Liver (tissue), 9 donors: ENCODE measurements around the gene SCML2. TPM values are rescaled to one million over a fixed set of nuclear protein-coding genes. Genes with fewer than 3 reads are reported as not detected.

ENCODE experiments used
- DNase-seq: peaks from one replicate; pipeline ENCODE4 v3.0.0-alpha.2; 2017; ENCODE audit warnings: low spot score
- H3K27ac ChIP-seq, 2 donors: one replicate each; pipeline ENCODE4 v1.7.0; 2013; ENCODE audit warnings: inconsistent platforms in 2 of 2, low read length in 2 of 2, control low read depth in 1 of 2, low read depth in 1 of 2, mild to moderate bottlenecking in 1 of 2
- H3K27me3 ChIP-seq, 4 donors: one replicate each; pipeline versions ENCODE4 v1.6.1 to v1.7.0; 2013; ENCODE audit warnings: low read length in 3 of 4, inconsistent platforms in 1 of 4, mild to moderate bottlenecking in 1 of 4, moderate library complexity in 1 of 4; ENCODE audit not compliant: control insufficient read depth in 4 of 4, insufficient read depth in 4 of 4
- H3K36me3 ChIP-seq, 4 donors: one replicate each; pipeline versions ENCODE4 v1.6.1 to v1.7.0; 2013; ENCODE audit warnings: low read length in 3 of 4, mild to moderate bottlenecking in 3 of 4, low read depth in 1 of 4, moderate library complexity in 1 of 4; ENCODE audit not compliant: control insufficient read depth in 4 of 4, insufficient read depth in 3 of 4
- H3K4me1 ChIP-seq, 4 donors: one replicate each; pipeline versions ENCODE4 v1.6.1 to v1.7.0; 2013; ENCODE audit warnings: low read length in 3 of 4, mild to moderate bottlenecking in 3 of 4, moderate library complexity in 1 of 4; ENCODE audit not compliant: control insufficient read depth in 4 of 4, insufficient read depth in 4 of 4
- H3K4me3 ChIP-seq, 3 donors: one replicate each; pipeline versions ENCODE4 v1.6.1 to v1.7.0; 2013; ENCODE audit warnings: low read length in 3 of 3, control low read depth in 1 of 3, low read depth in 1 of 3, mild to moderate bottlenecking in 1 of 3
- H3K9ac ChIP-seq, 2 donors: one replicate each; pipeline ENCODE4 v1.7.0; 2013; ENCODE audit warnings: low read length in 2 of 2, mild to moderate bottlenecking in 2 of 2, moderate library complexity in 2 of 2, control low read depth in 1 of 2, low read depth in 1 of 2
- H3K9me3 ChIP-seq, 4 donors: one replicate each; pipeline versions ENCODE4 v1.6.1 to v1.7.0; 2013; ENCODE audit warnings: low read length in 3 of 4; ENCODE audit not compliant: control insufficient read depth in 4 of 4
- EGR1 ChIP-seq, 2 donors: IDR thresholded peaks; 2 replicates each; pipeline ENCODE4 v1.6.1; 2016 to 2018; ENCODE audit warnings: antibody characterized with exemption in 2 of 2, low read depth in 2 of 2
- FOXA1 ChIP-seq: IDR thresholded peaks from 2 replicates; pipeline ENCODE4 v1.6.1; 2016; ENCODE audit warnings: antibody characterized with exemption
- FOXA2 ChIP-seq: IDR thresholded peaks from 2 replicates; pipeline ENCODE4 v1.6.1; 2016; ENCODE audit warnings: antibody characterized with exemption
- GABPA ChIP-seq, 2 donors: IDR thresholded peaks in 1 of 2; conservative IDR thresholded peaks in 1 of 2; 2 replicates each; pipeline ENCODE4 v1.6.1; 2016; ENCODE audit warnings: antibody characterized with exemption in 2 of 2, mild to moderate bottlenecking in 1 of 2, moderate library complexity in 1 of 2
- HNF4A ChIP-seq, 2 donors: conservative IDR thresholded peaks; 2 replicates each; pipeline ENCODE4 v1.6.1; 2016; ENCODE audit warnings: antibody characterized with exemption in 2 of 2, mild to moderate bottlenecking in 2 of 2
- HNF4G ChIP-seq: IDR thresholded peaks from 2 replicates; pipeline ENCODE4 v1.6.1; 2016; ENCODE audit warnings: antibody characterized with exemption
- JUND ChIP-seq, 2 donors: IDR thresholded peaks; 2 replicates each; pipeline ENCODE4 v1.6.1; 2016; ENCODE audit warnings: antibody characterized with exemption in 2 of 2
- MAX ChIP-seq: IDR thresholded peaks from 2 replicates; pipeline ENCODE4 v1.6.1; 2016; ENCODE audit warnings: antibody characterized with exemption
- NR2F2 ChIP-seq: IDR thresholded peaks from 2 replicates; pipeline ENCODE4 v1.6.1; 2016; ENCODE audit warnings: antibody characterized with exemption
- SP1 ChIP-seq: IDR thresholded peaks from 2 replicates; pipeline ENCODE4 v1.6.1; 2018; ENCODE audit warnings: antibody characterized with exemption, mild to moderate bottlenecking
- TAF1 ChIP-seq: conservative IDR thresholded peaks from 2 replicates; pipeline ENCODE4 v1.6.1; 2016; ENCODE audit warnings: antibody characterized with exemption, mild to moderate bottlenecking
- YY1 ChIP-seq: IDR thresholded peaks from 2 replicates; pipeline ENCODE4 v1.6.1; 2016; ENCODE audit warnings: antibody characterized with exemption, mild to moderate bottlenecking
- WGBS: extraction: QIAGEN DNeasy Blood & Tissue Kit; methylation state at CpG from one replicate; pipeline ENCODE4 v1.1.7; 2013; 5-methylcytosine and 5-hydroxymethylcytosine counted together
- polyA plus RNA-seq, 2 donors: library from polyadenylated mRNA; stranded (reverse) in 1 of 2; unstranded in 1 of 2; fragments of 200-250 nt in 1 of 2; fragments of >200 nt in 1 of 2; fragmentation: Nextera tagmentation in 1 of 2; extraction: Ambion mirVana in 1 of 2; gene quantifications; one replicate each; pipeline versions ENCODE4 v1.2.1 to v1.2.3, GENCODE V29; 2013 to 2015
- total RNA-seq, 2 donors: library from RNA; depleted of rRNA; stranded (reverse); fragments of >200 nt; gene quantifications; one replicate each; pipeline ENCODE4 v1.2.3, GENCODE V29; 2014
- TF ChIP-seq, protein P1 (sequence below): IDR thresholded peaks from 2 replicates; pipeline ENCODE4 v1.6.1; 2016; ENCODE audit warnings: antibody characterized with exemption
- TF ChIP-seq, protein P2 (sequence below): IDR thresholded peaks from 2 replicates; pipeline ENCODE4 v1.6.1; 2016; ENCODE audit warnings: antibody characterized with exemption, mild to moderate bottlenecking
- TF ChIP-seq, protein P3 (sequence below): fragments of 150-350 bp; IDR thresholded peaks from 2 replicates; pipeline ENCODE4 v1.5.1; 2017; ENCODE audit warnings: improper control_type of control experiment, low read depth, low read length; ENCODE audit not compliant: missing input control
- TF ChIP-seq, protein P4 (sequence below): IDR thresholded peaks from 2 replicates; pipeline ENCODE4 v1.6.1; 2016; ENCODE audit warnings: antibody characterized with exemption
- donor health status: healthy.
- donor health status: healthy.
- donor health status: healthy.
- donor health status: healthy.
- donor health status: healthy.

Gene SCML2
- total and polyA plus RNA-seq, 4 donors, result 0.96 to 7.2 (median 1.1) TPM

DNA sequence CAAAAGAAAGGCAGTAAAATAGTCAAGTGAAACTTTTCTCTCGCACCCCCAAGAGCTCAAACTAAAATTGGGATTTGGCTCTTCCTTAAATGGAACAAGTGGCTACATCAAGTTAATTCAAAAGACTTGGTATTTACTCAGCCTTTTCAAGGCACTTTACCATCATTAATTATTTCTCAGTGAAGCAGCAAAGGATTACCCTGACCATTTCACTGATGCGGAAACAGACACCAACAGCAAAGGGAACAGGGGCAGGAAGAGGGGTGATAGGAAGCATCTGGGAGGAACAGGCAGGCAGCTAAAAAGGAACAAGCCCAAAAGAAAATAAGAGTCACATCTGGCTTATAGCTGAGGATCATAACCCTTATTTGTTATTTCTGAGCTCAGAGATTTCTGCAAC lies 2.7 kb downstream of the SCML2 start:
- Histone ChIP-seq H3K4me1 (peaks cover 0 to 5% (median 2%) of the 10 kb centered on the region in 4 donors), H3K9me3 (no peaks in the 10 kb centered on the region), H3K9ac (no peak overlapping the region), H3K27me3 (no peaks in the 10 kb centered on the region), H3K36me3 (no peaks in the 10 kb centered on the region), H3K4me3 (no peak overlapping the region), H3K27ac (no peak overlapping the region)
- TF ChIP-seq, protein P1, sequence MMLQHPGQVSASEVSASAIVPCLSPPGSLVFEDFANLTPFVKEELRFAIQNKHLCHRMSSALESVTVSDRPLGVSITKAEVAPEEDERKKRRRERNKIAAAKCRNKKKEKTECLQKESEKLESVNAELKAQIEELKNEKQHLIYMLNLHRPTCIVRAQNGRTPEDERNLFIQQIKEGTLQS, result no peak
- TF ChIP-seq, protein P2, sequence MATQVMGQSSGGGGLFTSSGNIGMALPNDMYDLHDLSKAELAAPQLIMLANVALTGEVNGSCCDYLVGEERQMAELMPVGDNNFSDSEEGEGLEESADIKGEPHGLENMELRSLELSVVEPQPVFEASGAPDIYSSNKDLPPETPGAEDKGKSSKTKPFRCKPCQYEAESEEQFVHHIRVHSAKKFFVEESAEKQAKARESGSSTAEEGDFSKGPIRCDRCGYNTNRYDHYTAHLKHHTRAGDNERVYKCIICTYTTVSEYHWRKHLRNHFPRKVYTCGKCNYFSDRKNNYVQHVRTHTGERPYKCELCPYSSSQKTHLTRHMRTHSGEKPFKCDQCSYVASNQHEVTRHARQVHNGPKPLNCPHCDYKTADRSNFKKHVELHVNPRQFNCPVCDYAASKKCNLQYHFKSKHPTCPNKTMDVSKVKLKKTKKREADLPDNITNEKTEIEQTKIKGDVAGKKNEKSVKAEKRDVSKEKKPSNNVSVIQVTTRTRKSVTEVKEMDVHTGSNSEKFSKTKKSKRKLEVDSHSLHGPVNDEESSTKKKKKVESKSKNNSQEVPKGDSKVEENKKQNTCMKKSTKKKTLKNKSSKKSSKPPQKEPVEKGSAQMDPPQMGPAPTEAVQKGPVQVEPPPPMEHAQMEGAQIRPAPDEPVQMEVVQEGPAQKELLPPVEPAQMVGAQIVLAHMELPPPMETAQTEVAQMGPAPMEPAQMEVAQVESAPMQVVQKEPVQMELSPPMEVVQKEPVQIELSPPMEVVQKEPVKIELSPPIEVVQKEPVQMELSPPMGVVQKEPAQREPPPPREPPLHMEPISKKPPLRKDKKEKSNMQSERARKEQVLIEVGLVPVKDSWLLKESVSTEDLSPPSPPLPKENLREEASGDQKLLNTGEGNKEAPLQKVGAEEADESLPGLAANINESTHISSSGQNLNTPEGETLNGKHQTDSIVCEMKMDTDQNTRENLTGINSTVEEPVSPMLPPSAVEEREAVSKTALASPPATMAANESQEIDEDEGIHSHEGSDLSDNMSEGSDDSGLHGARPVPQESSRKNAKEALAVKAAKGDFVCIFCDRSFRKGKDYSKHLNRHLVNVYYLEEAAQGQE, result no peak
- TF ChIP-seq HNF4G (no peak), MAX (no peak), JUND (IDR thresholded peaks at IDR 0.05) (no peak), HNF4A (conservative IDR thresholded peaks at IDR 0.05) (no peak), FOXA1 (no peak), SP1 (no peak), EGR1 (IDR thresholded peaks at IDR 0.05; ENCODE audit: low read depth in 2 of 2) (no peak), TAF1 (no peak), GABPA (IDR thresholded peaks at IDR 0.05 in 1 of 2, conservative IDR thresholded peaks at IDR 0.05 in 1 of 2) (no peak), NR2F2 (no peak), FOXA2 (no peak), YY1 (no peak)
- TF ChIP-seq, protein P3, sequence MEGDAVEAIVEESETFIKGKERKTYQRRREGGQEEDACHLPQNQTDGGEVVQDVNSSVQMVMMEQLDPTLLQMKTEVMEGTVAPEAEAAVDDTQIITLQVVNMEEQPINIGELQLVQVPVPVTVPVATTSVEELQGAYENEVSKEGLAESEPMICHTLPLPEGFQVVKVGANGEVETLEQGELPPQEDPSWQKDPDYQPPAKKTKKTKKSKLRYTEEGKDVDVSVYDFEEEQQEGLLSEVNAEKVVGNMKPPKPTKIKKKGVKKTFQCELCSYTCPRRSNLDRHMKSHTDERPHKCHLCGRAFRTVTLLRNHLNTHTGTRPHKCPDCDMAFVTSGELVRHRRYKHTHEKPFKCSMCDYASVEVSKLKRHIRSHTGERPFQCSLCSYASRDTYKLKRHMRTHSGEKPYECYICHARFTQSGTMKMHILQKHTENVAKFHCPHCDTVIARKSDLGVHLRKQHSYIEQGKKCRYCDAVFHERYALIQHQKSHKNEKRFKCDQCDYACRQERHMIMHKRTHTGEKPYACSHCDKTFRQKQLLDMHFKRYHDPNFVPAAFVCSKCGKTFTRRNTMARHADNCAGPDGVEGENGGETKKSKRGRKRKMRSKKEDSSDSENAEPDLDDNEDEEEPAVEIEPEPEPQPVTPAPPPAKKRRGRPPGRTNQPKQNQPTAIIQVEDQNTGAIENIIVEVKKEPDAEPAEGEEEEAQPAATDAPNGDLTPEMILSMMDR, result no peak
- TF ChIP-seq, protein P4, sequence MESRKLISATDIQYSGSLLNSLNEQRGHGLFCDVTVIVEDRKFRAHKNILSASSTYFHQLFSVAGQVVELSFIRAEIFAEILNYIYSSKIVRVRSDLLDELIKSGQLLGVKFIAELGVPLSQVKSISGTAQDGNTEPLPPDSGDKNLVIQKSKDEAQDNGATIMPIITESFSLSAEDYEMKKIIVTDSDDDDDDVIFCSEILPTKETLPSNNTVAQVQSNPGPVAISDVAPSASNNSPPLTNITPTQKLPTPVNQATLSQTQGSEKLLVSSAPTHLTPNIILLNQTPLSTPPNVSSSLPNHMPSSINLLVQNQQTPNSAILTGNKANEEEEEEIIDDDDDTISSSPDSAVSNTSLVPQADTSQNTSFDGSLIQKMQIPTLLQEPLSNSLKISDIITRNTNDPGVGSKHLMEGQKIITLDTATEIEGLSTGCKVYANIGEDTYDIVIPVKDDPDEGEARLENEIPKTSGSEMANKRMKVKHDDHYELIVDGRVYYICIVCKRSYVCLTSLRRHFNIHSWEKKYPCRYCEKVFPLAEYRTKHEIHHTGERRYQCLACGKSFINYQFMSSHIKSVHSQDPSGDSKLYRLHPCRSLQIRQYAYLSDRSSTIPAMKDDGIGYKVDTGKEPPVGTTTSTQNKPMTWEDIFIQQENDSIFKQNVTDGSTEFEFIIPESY, result no peak
- DNase-seq, result no peak
- WGBS, result 82% methylated on average over 2 of the region's 2 CpGs

DNA sequence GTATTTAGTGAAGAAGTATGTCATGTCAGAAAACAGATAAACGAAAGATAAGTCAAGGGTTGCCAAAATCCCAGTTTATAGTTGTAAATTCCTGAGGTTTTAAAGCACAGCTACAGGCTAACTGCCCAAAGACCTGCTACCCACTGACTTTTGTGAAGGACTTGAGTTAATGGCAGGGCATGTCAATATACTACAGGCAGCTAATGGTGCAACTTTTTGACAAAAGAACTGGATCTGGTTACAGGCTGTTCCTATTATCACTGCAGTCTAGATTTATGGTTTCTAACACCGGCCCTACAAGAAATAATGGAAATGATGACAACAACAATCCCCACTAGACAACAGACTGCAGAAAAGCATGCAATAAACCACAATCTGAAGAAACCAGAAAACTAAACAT lies 6.4 kb downstream of the SCML2 start:
- Histone ChIP-seq H3K27me3 (no peaks in the 10 kb centered on the region), H3K4me3 (no peak overlapping the region), H3K9ac (no peak overlapping the region), H3K36me3 (no peaks in the 10 kb centered on the region), H3K9me3 (no peaks in the 10 kb centered on the region), H3K4me1 (peaks cover 0 to 2% (median 0%) of the 10 kb centered on the region in 4 donors), H3K27ac (no peak overlapping the region)
- WGBS, result 62% methylated on average over 2 of the region's 2 CpGs
- TF ChIP-seq, protein P4, result no peak
- TF ChIP-seq FOXA1, result no peak
- TF ChIP-seq, protein P3, result no peak
- DNase-seq, result no peak
